Osteoblast (primary cell): ENCODE data around the gene GPX3. TPM values are rescaled to one million over a fixed set of nuclear protein-coding genes. Genes with fewer than 3 reads are reported as not detected.

ENCODE experiments used
- DNase-seq: peaks from one replicate; pipeline ENCODE4 v3.0.0; 2011; ENCODE audit warnings: low spot score, mixed read lengths; ENCODE audit not compliant: insufficient read length; ENCODE audit errors: missing footprints
- H2AFZ ChIP-seq: 2 replicates; pipeline ENCODE4 v1.6.0; 2011; ENCODE audit warnings: mild to moderate bottlenecking, low read length
- H3K27ac ChIP-seq: 2 replicates; pipeline ENCODE4 v1.5.1; 2011; ENCODE audit warnings: mild to moderate bottlenecking, low read depth, low read length, moderate library complexity
- H3K27me3 ChIP-seq: 2 replicates; pipeline ENCODE4 v1.6.0; 2012; ENCODE audit warnings: mild to moderate bottlenecking, control low read depth, inconsistent platforms, low read length, moderate library complexity; ENCODE audit not compliant: insufficient read depth
- H3K36me3 ChIP-seq: 2 replicates; pipeline ENCODE4 v1.5.1; 2011; ENCODE audit warnings: mild to moderate bottlenecking, low read length, control low read depth, moderate library complexity; ENCODE audit not compliant: insufficient read depth
- H3K4me1 ChIP-seq: 2 replicates; pipeline ENCODE4 v1.5.1; 2011; ENCODE audit warnings: mild to moderate bottlenecking, low read length, control low read depth, moderate library complexity; ENCODE audit not compliant: insufficient read depth
- H3K4me2 ChIP-seq: 2 replicates; pipeline ENCODE4 v1.6.0; 2011; ENCODE audit warnings: mild to moderate bottlenecking, low read length; ENCODE audit not compliant: insufficient read depth
- H3K4me3 ChIP-seq: fragments of 200-600 bp; sonication (generic); 3 replicates; pipeline ENCODE4 v1.5.1; 2012; ENCODE audit warnings: mild to moderate bottlenecking, low read length, inconsistent platforms; ENCODE audit not compliant: insufficient read depth
- H3K79me2 ChIP-seq: 2 replicates; pipeline ENCODE4 v1.6.0; 2012; ENCODE audit warnings: mild to moderate bottlenecking, low read length, control low read depth, inconsistent platforms; ENCODE audit not compliant: insufficient read depth
- H3K9me3 ChIP-seq: 2 replicates; pipeline ENCODE4 v1.5.1; 2011; ENCODE audit warnings: low read depth, low read length, control low read depth
- H4K20me1 ChIP-seq: 2 replicates; pipeline ENCODE4 v1.6.0; 2012; ENCODE audit warnings: mild to moderate bottlenecking, low read length, control low read depth; ENCODE audit not compliant: insufficient read depth
- total RNA-seq: library from RNA; depleted of rRNA; stranded (reverse); fragments of >200 nt; gene quantifications from 2 replicates; pipeline ENCODE4 v1.2.3, GENCODE V29; 2012
- TF ChIP-seq, protein P1 (sequence below): IDR thresholded peaks from 2 replicates; pipeline ENCODE4 v1.5.1; 2011; ENCODE audit warnings: mild to moderate bottlenecking, low read depth, low read length, moderate library complexity; ENCODE audit errors: extremely low read depth

GPX3 gene
- total RNA-seq, 1 donor = 9.8 TPM

DNA sequence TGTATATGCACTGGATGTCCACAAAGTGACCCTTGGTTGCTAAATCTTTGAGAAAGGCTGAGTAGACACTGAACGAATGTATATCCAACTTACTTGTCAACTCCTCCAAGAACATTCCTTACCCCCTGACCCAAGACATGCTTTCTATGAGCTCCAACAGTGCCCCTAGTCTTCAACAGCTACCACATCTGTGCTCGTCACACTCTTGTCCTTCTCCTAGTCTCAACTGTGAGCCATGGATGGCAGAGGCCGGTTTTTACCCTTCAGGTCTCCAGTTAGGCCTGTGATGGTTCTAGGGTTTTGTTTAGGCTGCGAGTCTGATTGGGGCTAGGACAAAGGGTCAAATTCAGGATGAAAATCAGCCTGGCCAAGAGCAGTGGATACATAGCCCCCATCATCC, 19.0 kb upstream of the GPX3 start:
- Histone ChIP-seq H3K4me1 (peaks cover 11% of the 10 kb centered on the region), H3K27me3 (peaks cover 15% of the 10 kb centered on the region), H3K36me3 (no peaks in the 10 kb centered on the region), H2AFZ (no peak overlapping the region), H4K20me1 (no peaks in the 10 kb centered on the region), H3K27ac (no peak overlapping the region), H3K9me3 (no peaks in the 10 kb centered on the region), H3K4me2 (no peak overlapping the region), H3K4me3 (no peak overlapping the region), H3K79me2 (no peaks in the 10 kb centered on the region)
- TF ChIP-seq, protein P1, sequence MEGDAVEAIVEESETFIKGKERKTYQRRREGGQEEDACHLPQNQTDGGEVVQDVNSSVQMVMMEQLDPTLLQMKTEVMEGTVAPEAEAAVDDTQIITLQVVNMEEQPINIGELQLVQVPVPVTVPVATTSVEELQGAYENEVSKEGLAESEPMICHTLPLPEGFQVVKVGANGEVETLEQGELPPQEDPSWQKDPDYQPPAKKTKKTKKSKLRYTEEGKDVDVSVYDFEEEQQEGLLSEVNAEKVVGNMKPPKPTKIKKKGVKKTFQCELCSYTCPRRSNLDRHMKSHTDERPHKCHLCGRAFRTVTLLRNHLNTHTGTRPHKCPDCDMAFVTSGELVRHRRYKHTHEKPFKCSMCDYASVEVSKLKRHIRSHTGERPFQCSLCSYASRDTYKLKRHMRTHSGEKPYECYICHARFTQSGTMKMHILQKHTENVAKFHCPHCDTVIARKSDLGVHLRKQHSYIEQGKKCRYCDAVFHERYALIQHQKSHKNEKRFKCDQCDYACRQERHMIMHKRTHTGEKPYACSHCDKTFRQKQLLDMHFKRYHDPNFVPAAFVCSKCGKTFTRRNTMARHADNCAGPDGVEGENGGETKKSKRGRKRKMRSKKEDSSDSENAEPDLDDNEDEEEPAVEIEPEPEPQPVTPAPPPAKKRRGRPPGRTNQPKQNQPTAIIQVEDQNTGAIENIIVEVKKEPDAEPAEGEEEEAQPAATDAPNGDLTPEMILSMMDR = no peak
- no peak for DNase-seq

DNA sequence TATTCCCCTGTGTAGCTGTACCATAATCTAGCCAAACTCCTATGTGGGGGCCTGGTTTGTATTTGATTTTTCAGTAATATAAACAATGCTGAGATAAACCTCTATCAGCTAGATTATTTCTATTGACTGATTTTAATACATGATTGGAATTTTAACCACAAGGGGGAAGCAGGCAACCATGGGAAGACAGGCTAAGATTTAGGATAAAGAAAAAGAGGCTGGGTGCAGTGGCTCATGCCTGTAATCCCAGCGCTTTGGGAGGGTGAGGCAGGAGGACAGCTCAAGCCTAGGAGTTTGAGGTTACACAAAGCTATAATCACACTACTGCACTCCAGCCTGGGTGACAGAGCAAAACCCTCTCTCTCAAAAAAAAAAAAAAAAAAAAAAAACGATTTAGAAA, 18.1 kb upstream of the GPX3 start:
- peak; percentile 75 for DNase-seq

DNA sequence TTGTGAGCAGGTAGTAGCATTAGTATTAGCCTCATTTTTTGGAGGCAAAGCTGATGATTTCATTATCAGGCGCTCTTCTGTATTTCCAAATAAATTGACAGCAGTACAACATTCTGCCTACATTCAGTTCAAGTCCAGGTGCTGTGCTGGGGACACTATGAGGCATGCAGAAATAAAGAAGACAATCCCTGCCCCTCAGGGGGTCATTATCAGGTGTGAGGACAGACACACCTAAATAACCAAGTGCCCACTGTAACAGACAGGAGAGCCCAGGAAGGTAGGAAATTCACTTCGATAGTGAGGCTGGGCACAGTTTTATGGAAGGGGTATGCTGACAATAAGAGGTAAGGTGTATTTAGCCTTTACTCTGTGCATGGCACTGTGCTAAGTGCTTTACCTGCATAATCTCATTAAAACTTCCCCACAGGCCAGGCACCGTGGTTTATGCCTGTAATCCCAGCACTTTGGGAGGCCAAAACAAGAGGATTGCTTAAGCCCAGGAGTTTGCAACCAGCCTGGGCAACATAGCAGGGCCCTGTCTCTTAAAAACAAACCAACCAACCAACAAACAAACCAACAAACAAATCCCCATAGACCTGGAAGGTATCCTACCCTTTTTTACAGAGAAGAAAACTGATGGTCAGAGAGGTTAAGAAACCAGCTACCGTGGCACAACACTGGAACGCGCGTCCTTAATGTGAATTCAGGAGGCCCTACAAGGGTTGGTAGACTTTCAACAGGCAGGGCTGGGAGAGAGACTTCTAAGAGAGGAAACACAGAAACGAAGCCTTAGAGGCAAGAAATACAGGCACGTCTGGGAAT, 17.5 kb upstream of the GPX3 start:
- TF ChIP-seq, protein P1 = no peak

More for the DNA sequence above, 18.1 kb upstream of the GPX3 start:
- H3K4me2 ChIP-seq = no peak overlapping the region
- H3K4me3 ChIP-seq = no peak overlapping the region
- no peak overlapping the region for H2AFZ ChIP-seq
- peaks cover 14% of the 10 kb centered on the region for H3K4me1 ChIP-seq
- H3K27ac ChIP-seq = no peak overlapping the region
- no peaks in the 10 kb centered on the region for H3K79me2 ChIP-seq
- TF ChIP-seq, protein P1 = peak; percentile 59
- no peaks in the 10 kb centered on the region for H3K9me3 ChIP-seq
- H3K36me3 ChIP-seq = no peaks in the 10 kb centered on the region
- H3K27me3 ChIP-seq = peaks cover 15% of the 10 kb centered on the region
- H4K20me1 ChIP-seq = no peaks in the 10 kb centered on the region

DNA sequence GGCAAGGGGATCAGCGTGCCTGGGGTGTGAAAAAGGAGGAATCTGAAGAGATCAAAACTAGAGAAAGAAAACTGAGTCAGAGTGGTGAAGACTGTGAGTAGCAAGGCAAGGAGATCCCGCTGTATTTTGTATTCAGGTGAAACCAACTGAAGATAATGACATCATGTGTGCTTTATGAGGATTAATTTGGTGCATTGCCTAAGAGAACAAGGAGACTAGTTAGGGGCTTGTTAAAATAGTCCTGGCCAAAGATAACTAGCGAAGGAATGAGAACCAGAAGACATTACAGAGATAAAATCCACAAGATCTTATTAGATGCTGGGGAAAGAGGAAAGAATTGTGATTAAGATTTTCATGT, 16.9 kb upstream of the GPX3 start:
- H3K4me2 ChIP-seq = no peak overlapping the region
- H3K27me3 ChIP-seq = peaks cover 19% of the 10 kb centered on the region
- H3K79me2 ChIP-seq = no peaks in the 10 kb centered on the region
- TF ChIP-seq, protein P1 = no peak
- H4K20me1 ChIP-seq = no peaks in the 10 kb centered on the region
- peaks cover 14% of the 10 kb centered on the region for H3K4me1 ChIP-seq
- H3K27ac ChIP-seq = no peak overlapping the region
- H3K9me3 ChIP-seq = no peaks in the 10 kb centered on the region
- DNase-seq = no peak
- H3K36me3 ChIP-seq = no peaks in the 10 kb centered on the region
- no peak overlapping the region for H2AFZ ChIP-seq
- H3K4me3 ChIP-seq = no peak overlapping the region

More for the DNA sequence above, 17.5 kb upstream of the GPX3 start:
- H4K20me1 ChIP-seq = no peaks in the 10 kb centered on the region
- no peaks in the 10 kb centered on the region for H3K36me3 ChIP-seq
- peaks cover 14% of the 10 kb centered on the region for H3K4me1 ChIP-seq
- H3K79me2 ChIP-seq = no peaks in the 10 kb centered on the region
- no peaks in the 10 kb centered on the region for H3K9me3 ChIP-seq
- no peak overlapping the region for H3K27ac ChIP-seq
- H3K4me3 ChIP-seq = no peak overlapping the region
- H3K4me2 ChIP-seq = no peak overlapping the region
- no peak for DNase-seq
- H3K27me3 ChIP-seq = peaks cover 15% of the 10 kb centered on the region
- no peak overlapping the region for H2AFZ ChIP-seq
